Measurements from ENCODE around the gene SH3BP5L. TPM values are rescaled to one million over a fixed set of nuclear protein-coding genes. Genes with fewer than 3 reads are reported as not detected.

Gene SH3BP5L
- 10 to 100 TPM; 21.9 to 38.7 (median 28.4) TPM for total RNA-seq

DNA sequence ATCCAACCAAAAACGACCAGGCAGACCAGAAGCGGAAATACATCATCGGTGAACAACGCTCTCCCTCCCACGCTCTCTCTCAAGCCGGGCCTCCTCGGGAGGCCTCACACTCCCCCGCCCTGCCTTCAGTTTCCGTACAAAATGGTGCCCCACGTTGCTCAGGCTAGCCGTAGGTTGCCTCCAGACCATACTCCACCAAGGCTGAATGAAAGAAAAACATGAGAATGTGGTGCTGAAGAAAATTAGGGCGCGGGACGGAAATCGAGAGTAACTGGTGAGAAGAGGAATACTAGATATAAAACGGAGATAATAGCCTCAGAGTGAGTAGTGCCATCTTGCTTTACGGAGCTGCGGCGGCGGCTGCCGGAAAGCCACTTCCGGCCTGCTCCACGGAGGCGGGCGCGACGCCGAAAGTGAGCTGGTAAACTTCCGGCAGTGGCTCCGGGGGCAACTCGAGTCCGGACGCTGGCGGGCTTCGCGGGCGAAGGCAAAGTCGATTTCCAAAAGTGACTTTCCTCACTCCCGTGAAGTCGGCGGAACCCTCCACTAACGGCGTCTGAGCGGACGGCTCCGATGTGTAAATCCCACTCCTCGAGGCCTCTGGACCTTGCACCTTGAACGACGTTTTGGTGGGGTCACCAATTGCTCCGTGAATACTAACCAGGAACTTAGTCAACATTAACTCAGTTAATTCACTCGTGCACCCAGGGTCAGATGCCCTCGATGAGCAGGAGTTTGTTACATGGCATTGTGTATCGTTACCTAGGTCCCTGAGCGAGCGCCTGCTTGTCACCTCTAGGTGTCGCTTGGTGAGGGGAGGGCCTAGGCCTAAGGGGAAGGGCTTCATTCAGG, at the start of gene SH3BP5L:
Gene SH3BP5L (minus strand): TSS at position 7 of the 852 bp plus-strand sequence. CDS start 980 bp downstream, outside the sequence.
- peak; percentile 97 for ATAC-seq
- Histone ChIP-seq H3K4me1 (peaks cover 19 to 54% (median 45%) of the 10 kb centered on the region in 3 donors), H3K9me3 (no peaks in the 10 kb centered on the region)

GRCh38 chr1:248873993-248874533, 48.3 kb upstream of the SH3BP5L start:
- H3K27me3 ChIP-seq: no peaks in the 10 kb centered on the region
- H3K36me3 ChIP-seq: no peaks in the 10 kb centered on the region
- peak overlapping the region; percentile 40 to 69 for H3K4me3 ChIP-seq
- TF ChIP-seq POLR2AphosphoS5 (IDR thresholded peaks at IDR 0.05) (no peak), POLR2A (IDR thresholded peaks at IDR 0.05) (no peak), EP300 (IDR thresholded peaks at IDR 0.05) (no peak)
- TF ChIP-seq, protein P1, sequence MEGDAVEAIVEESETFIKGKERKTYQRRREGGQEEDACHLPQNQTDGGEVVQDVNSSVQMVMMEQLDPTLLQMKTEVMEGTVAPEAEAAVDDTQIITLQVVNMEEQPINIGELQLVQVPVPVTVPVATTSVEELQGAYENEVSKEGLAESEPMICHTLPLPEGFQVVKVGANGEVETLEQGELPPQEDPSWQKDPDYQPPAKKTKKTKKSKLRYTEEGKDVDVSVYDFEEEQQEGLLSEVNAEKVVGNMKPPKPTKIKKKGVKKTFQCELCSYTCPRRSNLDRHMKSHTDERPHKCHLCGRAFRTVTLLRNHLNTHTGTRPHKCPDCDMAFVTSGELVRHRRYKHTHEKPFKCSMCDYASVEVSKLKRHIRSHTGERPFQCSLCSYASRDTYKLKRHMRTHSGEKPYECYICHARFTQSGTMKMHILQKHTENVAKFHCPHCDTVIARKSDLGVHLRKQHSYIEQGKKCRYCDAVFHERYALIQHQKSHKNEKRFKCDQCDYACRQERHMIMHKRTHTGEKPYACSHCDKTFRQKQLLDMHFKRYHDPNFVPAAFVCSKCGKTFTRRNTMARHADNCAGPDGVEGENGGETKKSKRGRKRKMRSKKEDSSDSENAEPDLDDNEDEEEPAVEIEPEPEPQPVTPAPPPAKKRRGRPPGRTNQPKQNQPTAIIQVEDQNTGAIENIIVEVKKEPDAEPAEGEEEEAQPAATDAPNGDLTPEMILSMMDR (IDR thresholded peaks at IDR 0.05): peak in 1 of 4 experiments; percentile 5
- H3K4me1 ChIP-seq: peaks cover 0 to 9% (median 0%) of the 10 kb centered on the region in 3 donors
- H3K27ac ChIP-seq: peak overlapping the region; percentile 62 to 97 (median 96)
- 0 to 1% methylated on average over 7 to 18 of the region's 23 CpGs for WGBS, 2 donors (ENCODE audit: low coverage in 1 of 2)
- peak; percentile 88 for ATAC-seq
- no peaks in the 10 kb centered on the region for H3K9me3 ChIP-seq

More for the DNA sequence above, at the start of gene SH3BP5L:
- H3K27ac ChIP-seq: peak within 1 kb of the TSS; percentile 83 to 95 (median 90)
- H3K36me3 ChIP-seq: peaks cover 0 to 12% of the 10 kb centered on the region in 2 donors
- H3K4me3 ChIP-seq: peak within 1 kb of the TSS; percentile 81 to 93
- 0% methylated on average over 20 to 30 of the region's 56 CpGs for WGBS, 2 donors (ENCODE audit: low coverage in 1 of 2)
- no peaks in the 10 kb centered on the region for H3K27me3 ChIP-seq
- TF ChIP-seq POLR2AphosphoS5 (IDR thresholded peaks at IDR 0.05): peak; percentile 86
- no peak for TF ChIP-seq EP300 (IDR thresholded peaks at IDR 0.05)
- TF ChIP-seq, protein P1 (IDR thresholded peaks at IDR 0.05): peak in 3 of 4 experiments; percentile 45 to 74 (median 55)
- peak; percentile 72 to 88 for TF ChIP-seq POLR2A (IDR thresholded peaks at IDR 0.05)

DNA sequence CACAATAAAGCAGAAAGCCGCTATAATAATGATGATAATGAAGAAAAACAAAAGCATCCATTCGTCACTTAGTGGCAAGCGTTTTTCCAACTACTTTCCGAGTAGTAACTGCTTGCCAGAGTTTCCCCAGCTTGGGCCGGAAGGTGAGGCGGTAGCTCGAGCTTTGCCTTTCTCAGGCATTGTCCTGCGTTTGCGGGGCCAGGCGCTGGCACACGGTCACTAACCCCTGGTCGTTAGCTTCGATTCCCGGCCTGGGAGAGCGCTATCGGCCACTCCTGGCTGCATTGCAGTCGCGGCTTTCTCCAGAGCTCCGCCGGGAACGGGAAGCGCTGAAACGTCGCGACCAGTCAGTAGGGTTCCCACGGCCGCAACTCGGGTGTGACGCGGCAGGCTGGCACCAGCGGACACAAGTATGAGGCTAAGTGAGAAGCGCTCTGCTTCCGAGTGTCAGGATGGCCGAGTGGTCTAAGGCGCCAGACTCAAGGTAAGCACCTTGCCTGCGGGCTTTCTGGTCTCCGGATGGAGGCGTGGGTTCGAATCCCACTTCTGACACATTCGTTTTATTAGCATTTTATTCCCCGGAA, 47.8 kb upstream of the SH3BP5L start:
- 0 to 1% methylated on average over 10 to 11 of the region's 41 CpGs for WGBS, 2 donors (ENCODE audit: low coverage in 1 of 2)

GRCh38 chr1:248872752-248873408, 47.2 kb upstream of the SH3BP5L start:
- peaks cover 0 to 9% (median 0%) of the 10 kb centered on the region in 3 donors for H3K4me1 ChIP-seq
- TF ChIP-seq, protein P1 (IDR thresholded peaks at IDR 0.05): no peak
- TF ChIP-seq POLR2A (IDR thresholded peaks at IDR 0.05) (no peak), POLR2AphosphoS5 (IDR thresholded peaks at IDR 0.05) (no peak), EP300 (IDR thresholded peaks at IDR 0.05) (no peak)
- H3K4me3 ChIP-seq: peak overlapping the region; percentile 40 to 69
- 0 to 2% methylated on average over 14 to 16 of the region's 31 CpGs for WGBS, 2 donors (ENCODE audit: low coverage in 1 of 2)
- ATAC-seq: peak; percentile 60
- H3K27ac ChIP-seq: peak overlapping the region; percentile 62 to 97 (median 96)
- no peaks in the 10 kb centered on the region for H3K9me3 ChIP-seq
- no peaks in the 10 kb centered on the region for H3K27me3 ChIP-seq
- H3K36me3 ChIP-seq: no peaks in the 10 kb centered on the region

More for the DNA sequence above, 47.8 kb upstream of the SH3BP5L start:
- H3K27ac ChIP-seq: peak overlapping the region; percentile 62 to 97 (median 96)
- H3K9me3 ChIP-seq: no peaks in the 10 kb centered on the region
- no peaks in the 10 kb centered on the region for H3K27me3 ChIP-seq
- H3K4me1 ChIP-seq: peaks cover 0 to 9% (median 0%) of the 10 kb centered on the region in 3 donors
- TF ChIP-seq POLR2A (IDR thresholded peaks at IDR 0.05) (peak; percentile 49 to 58), POLR2AphosphoS5 (IDR thresholded peaks at IDR 0.05) (peak; percentile 73), EP300 (IDR thresholded peaks at IDR 0.05) (no peak)
- TF ChIP-seq, protein P1 (IDR thresholded peaks at IDR 0.05): peak in 1 of 4 experiments; percentile 19
- ATAC-seq: peak; percentile 96
- H3K4me3 ChIP-seq: peak overlapping the region; percentile 40 to 69
- no peaks in the 10 kb centered on the region for H3K36me3 ChIP-seq

All from gastroesophageal sphincter (tissue), 4 donors.